Ishikawa (cell line): ENCODE measurements around the gene HHAT.

Source experiments
- EP300 ChIP-seq: IDR thresholded peaks from 2 replicates; pipeline ENCODE4 v1.6.1; 2012; ENCODE audit warnings: borderline replicate concordance
- FOXM1 ChIP-seq: IDR thresholded peaks from 2 replicates; pipeline ENCODE4 v1.6.1; 2012; ENCODE audit warnings: low read depth, borderline replicate concordance
- RAD21 ChIP-seq: IDR thresholded peaks from 2 replicates; pipeline ENCODE4 v1.6.1; 2012; ENCODE audit warnings: low read depth
- YY1 ChIP-seq: IDR thresholded peaks from 2 replicates; pipeline ENCODE4 v1.6.1; 2012; ENCODE audit warnings: low read depth
- TF ChIP-seq, protein P1 (sequence below): IDR thresholded peaks from 2 replicates; pipeline ENCODE4 v1.6.1; 2012
- TF ChIP-seq, protein P2 (sequence below): IDR thresholded peaks from 2 replicates; pipeline ENCODE4 v1.6.1; 2012; ENCODE audit warnings: low read depth, mild to moderate bottlenecking

DNA sequence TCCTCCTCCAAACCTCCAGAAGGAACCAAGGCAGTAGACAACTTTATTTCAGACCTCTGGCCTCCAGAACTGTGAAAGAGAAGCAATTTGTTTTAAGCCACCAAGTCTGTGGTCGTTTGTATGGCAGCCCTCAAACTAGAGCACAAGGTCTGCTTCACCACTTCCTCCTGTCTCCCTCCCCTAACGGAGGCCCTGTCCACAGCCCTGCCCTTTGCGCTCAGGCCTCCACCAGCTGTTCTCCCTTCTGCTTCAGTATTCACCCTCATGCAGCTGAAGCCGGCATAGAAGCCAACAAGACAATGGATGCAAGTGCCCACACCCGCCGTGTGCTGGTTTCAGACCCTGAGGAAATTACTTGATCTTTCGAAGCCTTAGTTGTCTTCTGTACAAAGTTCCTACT, 364.1 kb downstream of the HHAT start:
- TF ChIP-seq, protein P1, sequence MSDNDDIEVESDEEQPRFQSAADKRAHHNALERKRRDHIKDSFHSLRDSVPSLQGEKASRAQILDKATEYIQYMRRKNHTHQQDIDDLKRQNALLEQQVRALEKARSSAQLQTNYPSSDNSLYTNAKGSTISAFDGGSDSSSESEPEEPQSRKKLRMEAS: no peak
- TF ChIP-seq, protein P2, sequence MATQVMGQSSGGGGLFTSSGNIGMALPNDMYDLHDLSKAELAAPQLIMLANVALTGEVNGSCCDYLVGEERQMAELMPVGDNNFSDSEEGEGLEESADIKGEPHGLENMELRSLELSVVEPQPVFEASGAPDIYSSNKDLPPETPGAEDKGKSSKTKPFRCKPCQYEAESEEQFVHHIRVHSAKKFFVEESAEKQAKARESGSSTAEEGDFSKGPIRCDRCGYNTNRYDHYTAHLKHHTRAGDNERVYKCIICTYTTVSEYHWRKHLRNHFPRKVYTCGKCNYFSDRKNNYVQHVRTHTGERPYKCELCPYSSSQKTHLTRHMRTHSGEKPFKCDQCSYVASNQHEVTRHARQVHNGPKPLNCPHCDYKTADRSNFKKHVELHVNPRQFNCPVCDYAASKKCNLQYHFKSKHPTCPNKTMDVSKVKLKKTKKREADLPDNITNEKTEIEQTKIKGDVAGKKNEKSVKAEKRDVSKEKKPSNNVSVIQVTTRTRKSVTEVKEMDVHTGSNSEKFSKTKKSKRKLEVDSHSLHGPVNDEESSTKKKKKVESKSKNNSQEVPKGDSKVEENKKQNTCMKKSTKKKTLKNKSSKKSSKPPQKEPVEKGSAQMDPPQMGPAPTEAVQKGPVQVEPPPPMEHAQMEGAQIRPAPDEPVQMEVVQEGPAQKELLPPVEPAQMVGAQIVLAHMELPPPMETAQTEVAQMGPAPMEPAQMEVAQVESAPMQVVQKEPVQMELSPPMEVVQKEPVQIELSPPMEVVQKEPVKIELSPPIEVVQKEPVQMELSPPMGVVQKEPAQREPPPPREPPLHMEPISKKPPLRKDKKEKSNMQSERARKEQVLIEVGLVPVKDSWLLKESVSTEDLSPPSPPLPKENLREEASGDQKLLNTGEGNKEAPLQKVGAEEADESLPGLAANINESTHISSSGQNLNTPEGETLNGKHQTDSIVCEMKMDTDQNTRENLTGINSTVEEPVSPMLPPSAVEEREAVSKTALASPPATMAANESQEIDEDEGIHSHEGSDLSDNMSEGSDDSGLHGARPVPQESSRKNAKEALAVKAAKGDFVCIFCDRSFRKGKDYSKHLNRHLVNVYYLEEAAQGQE: no peak
- TF ChIP-seq YY1: no peak
- no peak for TF ChIP-seq RAD21
- no peak for TF ChIP-seq EP300
- TF ChIP-seq FOXM1: no peak
